Progenitor cell of endocrine pancreas (in vitro differentiated cells): ENCODE measurements around the gene COPS8. TPM values are rescaled to one million over a fixed set of nuclear protein-coding genes. Genes with fewer than 3 reads are reported as not detected.

ENCODE experiments used
- DNase-seq: peaks from one replicate; pipeline ENCODE4 v3.0.0; 2021; ENCODE audit warnings: low spot score; ENCODE audit not compliant: unreplicated experiment
- H3K27ac Mint-ChIP-seq: 2 replicates; pipeline ENCODE4 v1.8.0; 2021; ENCODE audit warnings: mild to moderate bottlenecking, moderate library complexity, mixed read lengths
- H3K27me3 Mint-ChIP-seq: 2 replicates; pipeline ENCODE4 v1.8.0; 2021; ENCODE audit warnings: mixed read lengths
- H3K36me3 Mint-ChIP-seq: 2 replicates; pipeline ENCODE4 v1.8.0; 2022; ENCODE audit warnings: mixed read lengths; ENCODE audit not compliant: insufficient read depth
- H3K4me1 Mint-ChIP-seq: 2 replicates; pipeline ENCODE4 v1.8.0; 2021; ENCODE audit warnings: low read depth, mixed read lengths
- H3K4me3 Mint-ChIP-seq: 2 replicates; pipeline ENCODE4 v1.8.0; 2021; ENCODE audit warnings: low read depth, mild to moderate bottlenecking, moderate library complexity, mixed read lengths
- H3K9me3 Mint-ChIP-seq: 2 replicates; pipeline ENCODE4 v1.8.0; 2021; ENCODE audit warnings: low read depth, mixed read lengths
- CTCF ChIP-seq: fragments of 200-600 bp; sonication (generic); IDR thresholded peaks from one replicate; pipeline ENCODE4 v1.5.0; 2021; ENCODE audit warnings: antibody characterized with exemption, mild to moderate bottlenecking; ENCODE audit not compliant: unreplicated experiment
- total RNA-seq: library from RNA; stranded (reverse); gene quantifications from 2 replicates; pipeline ENCODE4 v1.2.1, GENCODE V29; 2021

COPS8 gene
- total RNA-seq, 1 donor from 2014 or later = 46.4 TPM

GRCh38 chr2:237044281-237044680 is 41.4 kb upstream of the COPS8 start:
- no peak for TF ChIP-seq CTCF
- Mint-ChIP-seq H3K9me3 (peaks cover 11% of the 10 kb centered on the region), H3K27ac (no peak overlapping the region), H3K4me3 (no peak overlapping the region), H3K27me3 (peaks cover 22% of the 10 kb centered on the region), H3K36me3 (peaks cover 1% of the 10 kb centered on the region), H3K4me1 (no peaks in the 10 kb centered on the region)
- no peak for DNase-seq

- no peak for DNase-seq
- peaks cover 11% of the 10 kb centered on the region for H3K9me3 Mint-ChIP-seq
- H3K27me3 Mint-ChIP-seq = peaks cover 22% of the 10 kb centered on the region
- H3K4me1 Mint-ChIP-seq = no peaks in the 10 kb centered on the region
- TF ChIP-seq CTCF = no peak
- no peak overlapping the region for H3K4me3 Mint-ChIP-seq
- H3K36me3 Mint-ChIP-seq = peaks cover 1% of the 10 kb centered on the region
- no peak overlapping the region for H3K27ac Mint-ChIP-seq
Observed at GRCh38 chr2:237045449-237045848, 40.2 kb upstream of the COPS8 start.

GRCh38 chr2:237048595-237048994 is 37.1 kb upstream of the COPS8 start:
- peaks cover 21% of the 10 kb centered on the region for H3K27me3 Mint-ChIP-seq
- H3K4me3 Mint-ChIP-seq = no peak overlapping the region
- no peaks in the 10 kb centered on the region for H3K4me1 Mint-ChIP-seq
- no peak for DNase-seq
- peaks cover 11% of the 10 kb centered on the region for H3K9me3 Mint-ChIP-seq
- no peak for TF ChIP-seq CTCF
- peaks cover 1% of the 10 kb centered on the region for H3K36me3 Mint-ChIP-seq
- no peak overlapping the region for H3K27ac Mint-ChIP-seq

- Mint-ChIP-seq H3K9me3 (peaks cover 11% of the 10 kb centered on the region), H3K4me3 (no peak overlapping the region), H3K27me3 (peaks cover 12% of the 10 kb centered on the region), H3K4me1 (peaks cover 4% of the 10 kb centered on the region), H3K36me3 (peaks cover 1% of the 10 kb centered on the region), H3K27ac (no peak overlapping the region)
- no peak for TF ChIP-seq CTCF
- no peak for DNase-seq
Observed at GRCh38 chr2:237051861-237052260, 33.8 kb upstream of the COPS8 start.

GRCh38 chr2:237053066-237053465 is 32.6 kb upstream of the COPS8 start:
- H3K27me3 Mint-ChIP-seq = peaks cover 18% of the 10 kb centered on the region
- peaks cover 7% of the 10 kb centered on the region for H3K4me1 Mint-ChIP-seq
- no peak overlapping the region for H3K4me3 Mint-ChIP-seq
- DNase-seq = no peak
- H3K36me3 Mint-ChIP-seq = peaks cover 1% of the 10 kb centered on the region
- H3K9me3 Mint-ChIP-seq = peaks cover 7% of the 10 kb centered on the region
- no peak overlapping the region for H3K27ac Mint-ChIP-seq
- no peak for TF ChIP-seq CTCF
